Stimulated activated naive B cell treated with anti-CD40 and anti-IgM and Interleukin-4, amounts not matched to agents 10 μg/mL and 1 μg/mL and 100 μg/mL, for 72 hours (primary cell): ENCODE results near the gene MUC21.
"Not testable (repeated sequence)": the region's sequence is repeated elsewhere in the genome, so short reads cannot be mapped to it uniquely, and the experiment has no call there.

Experiments used
- ATAC-seq, 2 donors: fragments of 150-1000 bp; cut with Tn5 transposase; replicated peaks; 2 replicates each; pipeline ENCODE4 v1.10.0; 2021; ENCODE audit warnings: moderate library complexity in 1 of 2
- DNase-seq: peaks from one replicate; pipeline ENCODE4 v3.0.0; 2021
- H3K27ac Mint-ChIP-seq: one replicate; pipeline ENCODE4 v1.8.0; 2022; ENCODE audit warnings: mild to moderate bottlenecking, mixed read lengths
- H3K27me3 Mint-ChIP-seq, 2 donors: one replicate each; pipeline ENCODE4 v1.8.0; 2022; ENCODE audit warnings: mixed read lengths in 2 of 2
- H3K36me3 Mint-ChIP-seq, 2 donors: one replicate each; pipeline ENCODE4 v1.8.0; 2022; ENCODE audit warnings: mixed read lengths in 2 of 2, mild to moderate bottlenecking in 1 of 2
- H3K4me1 Mint-ChIP-seq, 2 donors: one replicate each; pipeline ENCODE4 v1.8.0; 2022; ENCODE audit warnings: mixed read lengths in 2 of 2, mild to moderate bottlenecking in 1 of 2
- H3K4me3 Mint-ChIP-seq, 2 donors: one replicate each; pipeline ENCODE4 v1.8.0; 2022; ENCODE audit warnings: mild to moderate bottlenecking in 2 of 2, mixed read lengths in 2 of 2, moderate library complexity in 1 of 2
- H3K9me3 Mint-ChIP-seq, 2 donors: one replicate each; pipeline ENCODE4 v1.8.0; 2022; ENCODE audit warnings: mixed read lengths in 2 of 2, mild to moderate bottlenecking in 1 of 2

The MUC21 gene

GRCh38 chr6:30955367-30956042 lies 28.0 kb upstream of the MUC21 start:
- H3K4me1 Mint-ChIP-seq = peaks cover 22 to 31% of the 10 kb centered on the region in 2 donors
- H3K4me3 Mint-ChIP-seq = peak overlapping the region; percentile 80 to 85
- H3K27me3 Mint-ChIP-seq = peaks cover 41 to 44% of the 10 kb centered on the region in 2 donors
- ATAC-seq (peak; percentile 93 to 96), DNase-seq (peak; percentile 80)
- H3K36me3 Mint-ChIP-seq = peaks cover 3 to 13% of the 10 kb centered on the region in 2 donors
- H3K9me3 Mint-ChIP-seq = peaks cover 10 to 11% of the 10 kb centered on the region in 2 donors
- peak overlapping the region; percentile 88 for H3K27ac Mint-ChIP-seq

DNA sequence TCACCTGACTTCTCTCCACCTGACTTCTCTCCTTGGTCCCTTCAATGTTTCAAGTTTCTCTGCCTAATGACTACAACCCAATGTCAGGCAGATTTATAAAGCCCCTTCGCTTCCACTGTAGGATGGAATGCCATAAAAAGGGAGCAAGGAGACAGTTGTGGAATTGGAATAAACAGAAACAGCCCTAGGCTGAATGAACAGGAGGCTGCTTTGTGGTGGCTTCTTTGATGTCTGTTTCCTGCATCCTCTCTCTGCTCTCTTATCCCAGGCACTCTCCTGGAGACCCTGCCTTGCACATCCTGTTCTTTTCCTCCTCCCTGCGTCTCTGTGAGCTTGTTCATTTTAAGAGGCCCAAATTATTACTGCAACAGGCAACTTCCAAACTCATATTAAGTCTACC lies 25.8 kb upstream of the MUC21 start:
- no peaks in the 10 kb centered on the region for H3K36me3 Mint-ChIP-seq
- no peak overlapping the region for H3K27ac Mint-ChIP-seq
- H3K27me3 Mint-ChIP-seq = peaks cover 21 to 30% of the 10 kb centered on the region in 2 donors
- H3K4me3 Mint-ChIP-seq = no peak overlapping the region
- no peaks in the 10 kb centered on the region for H3K9me3 Mint-ChIP-seq
- no peak for ATAC-seq
- no peak for DNase-seq
- H3K4me1 Mint-ChIP-seq = peaks cover 12 to 16% of the 10 kb centered on the region in 2 donors

DNA sequence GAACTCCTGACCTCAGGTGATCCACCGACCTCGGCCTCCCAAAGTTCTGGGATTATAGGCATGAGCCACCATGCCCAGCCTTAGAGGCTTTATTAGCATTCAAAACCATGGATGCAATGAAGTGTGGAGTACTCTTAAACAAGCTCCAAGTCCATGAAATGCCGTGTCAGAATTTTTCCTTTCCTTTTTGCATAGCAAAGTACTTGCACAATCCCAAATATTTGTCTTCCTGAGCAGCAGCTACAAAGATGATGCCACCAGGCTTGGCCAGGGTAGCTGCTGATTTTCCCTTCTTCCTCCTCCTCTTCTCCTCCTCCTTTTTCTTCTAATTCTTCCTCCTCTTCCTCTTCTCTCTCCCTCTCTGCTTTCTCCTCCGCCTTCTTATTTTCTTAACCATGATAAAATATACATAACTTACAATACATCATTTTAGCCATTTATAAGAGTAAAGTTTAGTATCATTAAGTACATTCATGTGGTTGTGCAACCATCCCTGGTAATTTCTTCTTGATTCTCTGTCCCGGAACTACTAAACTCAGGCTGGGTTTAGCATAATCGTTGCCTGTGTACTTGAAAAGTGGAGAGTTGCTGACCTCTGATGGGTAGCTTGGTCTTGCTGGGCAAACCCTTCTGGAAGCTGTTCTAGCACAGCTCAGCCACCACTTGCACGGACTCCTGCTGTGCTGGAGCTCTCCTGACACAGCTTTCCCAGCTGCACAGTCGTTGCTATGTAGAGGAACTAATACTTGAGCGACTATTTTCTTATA lies 22.4 kb upstream of the MUC21 start:
- ATAC-seq (no peak), DNase-seq (no peak)
- peaks cover 0 to 3% of the 10 kb centered on the region in 2 donors for H3K4me1 Mint-ChIP-seq
- no peak overlapping the region for H3K4me3 Mint-ChIP-seq
- H3K27me3 Mint-ChIP-seq = peaks cover 37 to 47% of the 10 kb centered on the region in 2 donors
- H3K9me3 Mint-ChIP-seq = no peaks in the 10 kb centered on the region
- H3K36me3 Mint-ChIP-seq = no peaks in the 10 kb centered on the region
- no peak overlapping the region for H3K27ac Mint-ChIP-seq

DNA sequence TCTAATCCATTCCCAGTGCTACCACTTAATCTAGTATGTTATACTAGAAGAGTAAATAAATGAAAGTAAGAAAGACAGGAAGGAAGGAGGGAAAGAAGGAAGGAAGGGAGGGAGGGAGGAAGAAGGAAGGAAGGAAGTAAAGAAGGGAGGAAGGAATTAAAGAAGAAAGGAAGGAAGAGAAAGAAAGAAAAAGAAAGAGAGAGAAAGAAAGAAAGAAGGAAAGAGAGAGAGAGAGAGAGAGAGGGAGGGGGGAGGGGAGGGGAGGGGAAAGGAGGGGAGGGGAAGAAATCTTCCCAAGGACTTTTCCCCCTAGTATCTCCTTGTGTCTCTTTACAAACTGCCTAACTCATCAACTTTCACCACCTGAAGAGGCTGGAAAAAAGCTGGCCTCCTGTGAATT lies 20.8 kb upstream of the MUC21 start:
- DNase-seq = no peak
- ATAC-seq = no peak
- Mint-ChIP-seq H3K27me3 (peaks cover 40 to 48% of the 10 kb centered on the region in 2 donors), H3K9me3 (no peaks in the 10 kb centered on the region), H3K27ac (no peak overlapping the region), H3K4me3 (no peak overlapping the region), H3K36me3 (no peaks in the 10 kb centered on the region), H3K4me1 (no peaks in the 10 kb centered on the region)

GRCh38 chr6:30963641-30964040 lies 19.9 kb upstream of the MUC21 start:
- H3K4me3 Mint-ChIP-seq = no peak overlapping the region
- no peaks in the 10 kb centered on the region for H3K4me1 Mint-ChIP-seq
- H3K36me3 Mint-ChIP-seq = no peaks in the 10 kb centered on the region
- ATAC-seq (no peak), DNase-seq (no peak)
- no peak overlapping the region for H3K27ac Mint-ChIP-seq
- no peaks in the 10 kb centered on the region for H3K9me3 Mint-ChIP-seq
- peaks cover 34 to 40% of the 10 kb centered on the region in 2 donors for H3K27me3 Mint-ChIP-seq

- Mint-ChIP-seq H3K27ac (no peak overlapping the region), H3K4me3 (no peak overlapping the region)
Observed at GRCh38 chr6:30964075-30964474, 19.4 kb upstream of the MUC21 start.

GRCh38 chr6:30965140-30965601 lies 18.3 kb upstream of the MUC21 start:
- no peaks in the 10 kb centered on the region for H3K36me3 Mint-ChIP-seq
- H3K27ac Mint-ChIP-seq = no peak overlapping the region
- peaks cover 24 to 36% of the 10 kb centered on the region in 2 donors for H3K27me3 Mint-ChIP-seq
- peaks cover 2 to 3% of the 10 kb centered on the region in 2 donors for H3K9me3 Mint-ChIP-seq
- H3K4me1 Mint-ChIP-seq = peaks cover 6 to 8% of the 10 kb centered on the region in 2 donors
- no peak overlapping the region for H3K4me3 Mint-ChIP-seq
- ATAC-seq (peak in 1 of 2 donors; percentile 23), DNase-seq (no peak)

More at GRCh38 chr6:30964075-30964474, 19.4 kb upstream of the MUC21 start:
- H3K9me3 Mint-ChIP-seq = no peaks in the 10 kb centered on the region
- H3K36me3 Mint-ChIP-seq = no peaks in the 10 kb centered on the region
- no peak for DNase-seq
- peaks cover 32 to 38% of the 10 kb centered on the region in 2 donors for H3K27me3 Mint-ChIP-seq
- peaks cover 1 to 2% of the 10 kb centered on the region in 2 donors for H3K4me1 Mint-ChIP-seq
- ATAC-seq = no peak

GRCh38 chr6:30966154-30966553 lies 17.4 kb upstream of the MUC21 start:
- H3K27me3 Mint-ChIP-seq = peaks cover 24 to 33% of the 10 kb centered on the region in 2 donors

GRCh38 chr6:30969171-30969570 lies 14.3 kb upstream of the MUC21 start:
- H3K36me3 Mint-ChIP-seq, H3K9me3 Mint-ChIP-seq, H3K4me3 Mint-ChIP-seq, H3K4me1 Mint-ChIP-seq: not testable (repeated sequence)
- peak overlapping the region; percentile 60 for H3K27ac Mint-ChIP-seq
- DNase-seq (peak; percentile 17), ATAC-seq (peak; percentile 57 to 60)
- peaks cover 36 to 42% of the 10 kb centered on the region in 2 donors for H3K27me3 Mint-ChIP-seq

More at GRCh38 chr6:30966154-30966553, 17.4 kb upstream of the MUC21 start:
- DNase-seq = no peak
- Mint-ChIP-seq H3K4me1 (peaks cover 6 to 8% of the 10 kb centered on the region in 2 donors), H3K9me3 (peaks cover 2 to 3% of the 10 kb centered on the region in 2 donors), H3K4me3 (no peak overlapping the region), H3K27ac (no peak overlapping the region), H3K36me3 (no peaks in the 10 kb centered on the region)
- no peak for ATAC-seq

DNA sequence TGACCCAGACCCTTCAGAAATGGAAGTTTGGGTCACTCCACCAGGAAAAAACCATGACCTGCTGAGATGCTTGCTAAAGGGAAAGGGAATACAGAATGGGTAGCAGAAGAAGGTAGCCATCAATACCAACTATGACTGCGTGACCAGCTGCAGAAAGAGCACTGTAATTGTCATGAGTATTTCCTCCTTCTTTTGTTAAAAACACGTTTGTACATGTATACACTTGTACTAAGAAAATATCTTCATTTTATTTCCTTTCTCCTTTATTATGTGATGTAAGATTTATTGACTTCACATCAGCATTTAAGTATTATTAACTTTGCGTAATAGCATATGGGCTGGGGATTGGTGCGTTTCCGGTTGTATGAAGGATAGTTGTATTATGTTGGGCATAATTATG lies 12.6 kb upstream of the MUC21 start:
- H3K4me3 Mint-ChIP-seq = no peak overlapping the region
- DNase-seq (no peak), ATAC-seq (no peak)
- no peak overlapping the region for H3K27ac Mint-ChIP-seq
- peaks cover 2 to 3% of the 10 kb centered on the region in 2 donors for H3K9me3 Mint-ChIP-seq
- H3K4me1 Mint-ChIP-seq = peaks cover 6 to 8% of the 10 kb centered on the region in 2 donors
- no peaks in the 10 kb centered on the region for H3K36me3 Mint-ChIP-seq
- peaks cover 21 to 25% of the 10 kb centered on the region in 2 donors for H3K27me3 Mint-ChIP-seq

DNA sequence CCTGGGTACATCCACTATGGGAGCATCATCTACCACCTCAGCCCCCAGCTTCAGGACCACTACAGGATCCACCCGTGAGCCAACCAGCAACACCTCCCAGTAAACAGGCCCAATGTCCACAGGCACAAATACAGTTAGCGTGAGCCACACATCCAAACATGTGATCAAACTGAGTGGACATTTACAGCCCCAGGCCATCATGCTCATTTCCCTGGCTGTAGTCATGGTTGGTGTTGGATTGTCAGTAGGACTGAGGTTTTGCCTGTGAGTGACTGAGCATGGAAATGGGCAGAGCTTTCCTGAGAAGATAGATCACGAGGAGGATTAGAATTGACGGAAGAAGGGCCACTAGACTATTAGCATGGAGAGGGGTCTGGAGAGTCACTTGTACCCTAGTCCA lies 10.7 kb upstream of the MUC21 start:
- Mint-ChIP-seq H3K36me3 (no peaks in the 10 kb centered on the region), H3K4me1 (peaks cover 6 to 8% of the 10 kb centered on the region in 2 donors), H3K4me3 (no peak overlapping the region), H3K9me3 (peaks cover 2 to 3% of the 10 kb centered on the region in 2 donors), H3K27me3 (peaks cover 18 to 22% of the 10 kb centered on the region in 2 donors), H3K27ac (no peak overlapping the region)
- ATAC-seq = no peak
- no peak for DNase-seq

DNA sequence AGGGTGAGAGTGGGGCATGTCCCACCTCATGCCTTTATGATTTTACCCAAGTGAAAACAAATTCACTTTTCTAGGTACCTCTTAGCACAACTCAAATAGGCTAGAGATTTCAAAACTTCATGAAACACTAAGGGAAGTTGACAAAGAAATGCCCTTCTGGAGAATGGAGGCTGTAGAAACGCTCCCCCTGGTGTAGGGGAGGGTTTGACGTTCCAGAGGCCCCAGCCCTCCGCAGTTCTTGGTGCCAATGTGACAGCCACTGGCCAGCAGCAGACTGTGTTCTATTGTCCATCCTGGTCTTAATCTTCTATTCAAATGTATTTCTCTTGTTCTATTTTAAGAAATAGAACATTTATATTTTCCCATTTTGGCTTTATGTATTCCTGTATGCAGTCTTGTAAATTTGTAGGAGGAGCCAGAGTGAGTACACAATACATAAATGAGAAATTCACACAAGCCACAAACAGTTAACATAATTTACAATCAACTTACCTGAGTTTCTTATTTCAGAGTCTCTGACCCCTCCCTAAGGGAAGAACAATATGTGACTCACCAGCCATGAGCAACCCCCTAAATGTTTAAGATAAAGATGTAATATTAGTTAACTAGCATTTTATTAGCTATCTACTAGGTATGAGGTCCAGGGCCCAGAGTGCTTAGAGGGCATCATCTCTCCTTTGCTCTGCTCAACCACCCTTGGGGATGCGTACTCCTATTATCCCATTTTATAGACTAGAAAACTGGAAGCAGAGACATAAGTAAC lies 8.8 kb upstream of the MUC21 start:
- H3K9me3 Mint-ChIP-seq = no peaks in the 10 kb centered on the region
- H3K27ac Mint-ChIP-seq = no peak overlapping the region
- no peak overlapping the region for H3K4me3 Mint-ChIP-seq
- peaks cover 23 to 27% of the 10 kb centered on the region in 2 donors for H3K27me3 Mint-ChIP-seq
- ATAC-seq (no peak), DNase-seq (no peak)
- H3K4me1 Mint-ChIP-seq = no peaks in the 10 kb centered on the region
- H3K36me3 Mint-ChIP-seq = no peaks in the 10 kb centered on the region

DNA sequence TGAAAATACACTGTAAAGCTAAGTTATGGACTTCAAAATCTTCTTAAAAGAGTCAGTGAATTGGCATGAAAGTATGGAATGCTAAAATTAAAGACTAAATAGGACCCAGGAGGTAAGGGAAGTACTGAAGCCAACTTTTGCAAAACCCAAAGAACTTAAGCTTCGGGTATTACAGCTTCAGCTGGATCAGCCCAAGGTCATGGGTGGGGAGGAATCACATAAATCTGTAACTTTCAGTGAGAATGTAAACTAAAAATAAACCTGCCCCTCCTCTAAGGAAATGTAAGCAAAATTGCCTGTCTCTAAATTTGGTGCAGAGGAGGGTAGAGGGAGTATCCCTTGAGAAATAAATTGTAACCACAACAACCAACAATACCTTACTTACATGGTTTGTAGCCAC lies 4.4 kb upstream of the MUC21 start:
- Mint-ChIP-seq H3K4me1 (no peaks in the 10 kb centered on the region), H3K27me3 (peaks cover 33 to 38% of the 10 kb centered on the region in 2 donors), H3K36me3 (no peaks in the 10 kb centered on the region), H3K4me3 (no peak overlapping the region), H3K27ac (no peak overlapping the region), H3K9me3 (no peaks in the 10 kb centered on the region)
- no peak for DNase-seq
- ATAC-seq = no peak

GRCh38 chr6:30979690-30980089 lies 3.8 kb upstream of the MUC21 start:
- ATAC-seq (no peak), DNase-seq (no peak)
- H3K4me1 Mint-ChIP-seq = no peaks in the 10 kb centered on the region
- no peaks in the 10 kb centered on the region for H3K36me3 Mint-ChIP-seq
- H3K27ac Mint-ChIP-seq = no peak overlapping the region
- H3K27me3 Mint-ChIP-seq = peaks cover 33 to 40% of the 10 kb centered on the region in 2 donors
- no peak overlapping the region for H3K4me3 Mint-ChIP-seq
- no peaks in the 10 kb centered on the region for H3K9me3 Mint-ChIP-seq
